NCI-H524 treated with DMSO at 0.1 percent for 48 hours (cell line): ENCODE data around the gene MYOM1.
"Not testable (repeated sequence)": the region's sequence is repeated elsewhere in the genome, so short reads cannot be mapped to it uniquely, and the experiment has no call there.

Source experiments
- DNase-seq: peaks from one replicate; lab custom pipeline; 2025; lab: John Stamatoyannopoulos, UW

Gene MYOM1

GRCh38 chr18:3084206-3084605 is 135.6 kb downstream of the MYOM1 start:
- no peak for DNase-seq

GRCh38 chr18:3083766-3084165 is 136.0 kb downstream of the MYOM1 start:
- no peak for DNase-seq

GRCh38 chr18:3081584-3081991 is 138.2 kb downstream of the MYOM1 start:
- no peak for DNase-seq

- no peak for DNase-seq
Observed at GRCh38 chr18:3079653-3080052, 140.1 kb downstream of the MYOM1 start.

- DNase-seq, result no peak
Observed at GRCh38 chr18:3075491-3075890, 144.3 kb downstream of the MYOM1 start.

GRCh38 chr18:3074087-3074486 is 145.7 kb downstream of the MYOM1 start:
- no peak for DNase-seq

GRCh38 chr18:3073353-3073752 is 146.4 kb downstream of the MYOM1 start:
- DNase-seq, result not testable (repeated sequence)

- no peak for DNase-seq
Observed at GRCh38 chr18:3071676-3072075, 148.1 kb downstream of the MYOM1 start.

- DNase-seq, result no peak
Observed at GRCh38 chr18:3069671-3070433, 149.9 kb downstream of the MYOM1 start.

- no peak for DNase-seq
Observed at GRCh38 chr18:3067722-3068121, 152.0 kb downstream of the MYOM1 start.

- no peak for DNase-seq
Observed at GRCh38 chr18:3067165-3067661, 152.6 kb downstream of the MYOM1 start.

- DNase-seq, result no peak
Observed at GRCh38 chr18:3066341-3067110, 153.2 kb downstream of the MYOM1 start.

- not testable (repeated sequence) for DNase-seq
Observed at GRCh38 chr18:3063766-3064165, 156.0 kb downstream of the MYOM1 start.

- no peak for DNase-seq
Observed at GRCh38 chr18:3062798-3063680, 156.7 kb downstream of the MYOM1 start.

- DNase-seq, result no peak
Observed at GRCh38 chr18:3061581-3062312, 158.0 kb downstream of the MYOM1 start.

GRCh38 chr18:3060667-3061580 is 158.8 kb downstream of the MYOM1 start:
- no peak for DNase-seq

- DNase-seq, result no peak
Observed at GRCh38 chr18:3059272-3059671, 160.5 kb downstream of the MYOM1 start.

GRCh38 chr18:3058328-3059191 is 161.2 kb downstream of the MYOM1 start:
- DNase-seq, result no peak

GRCh38 chr18:3057526-3057925 is 162.2 kb downstream of the MYOM1 start:
- DNase-seq, result no peak
